Keratinocyte (primary cell): ENCODE results near the gene CLDN1. TPM values are rescaled to one million over a fixed set of nuclear protein-coding genes. Genes with fewer than 3 reads are reported as not detected.

ENCODE experiments used
- DNase-seq: peaks from one replicate; pipeline ENCODE4 v3.0.0-alpha.2; 2011; ENCODE audit warnings: low read depth, missing footprints, low spot score
- FAIRE-seq: peaks from 2 replicates; lab custom pipeline; 2011; peaks lifted over from hg19 to GRCh38; lab: Jason Lieb, UNC
- H2AFZ ChIP-seq: 2 replicates; pipeline ENCODE4 v1.6.0; 2012; ENCODE audit warnings: low read length, control low read depth, inconsistent platforms; ENCODE audit not compliant: control insufficient read depth
- H3K27ac ChIP-seq: 2 replicates; pipeline ENCODE4 v1.5.1; 2011; ENCODE audit warnings: low read length; ENCODE audit not compliant: control insufficient read depth, insufficient read depth
- H3K27me3 ChIP-seq: 3 replicates; pipeline ENCODE4 v1.6.0; 2011; ENCODE audit warnings: low read length; ENCODE audit not compliant: control insufficient read depth, insufficient read depth; ENCODE audit errors: extremely low read depth
- H3K36me3 ChIP-seq, 2 experiments: 2 replicates in 1 of 2; 3 replicates in 1 of 2; pipeline ENCODE4 v1.5.1; 2011; ENCODE audit warnings: low read length in 2 of 2, mild to moderate bottlenecking in 1 of 2; ENCODE audit not compliant: control insufficient read depth in 2 of 2, insufficient read depth in 2 of 2; ENCODE audit errors: extremely low read depth in 1 of 2
- H3K4me1 ChIP-seq: 3 replicates; pipeline ENCODE4 v1.5.1; 2011; ENCODE audit warnings: low read length; ENCODE audit not compliant: control insufficient read depth, insufficient read depth; ENCODE audit errors: extremely low read depth
- H3K4me2 ChIP-seq: 3 replicates; pipeline ENCODE4 v1.6.0; 2011; ENCODE audit warnings: low read depth, low read length; ENCODE audit not compliant: control insufficient read depth, insufficient read depth; ENCODE audit errors: extremely low read depth
- H3K4me3 ChIP-seq, 3 experiments: fragments of 200-600 bp in 1 of 3; sonication (generic) in 1 of 3; 2 replicates in 2 of 3; 3 replicates in 1 of 3; pipeline ENCODE4 v1.5.1; 2011 to 2016; ENCODE audit warnings: low read length in 3 of 3, mild to moderate bottlenecking in 3 of 3, control low read depth in 2 of 3, inconsistent platforms in 1 of 3, low read depth in 1 of 3, mixed read lengths in 1 of 3, mixed run types in 1 of 3, moderate library complexity in 1 of 3; ENCODE audit not compliant: control insufficient read depth in 2 of 3, insufficient read depth in 2 of 3; ENCODE audit errors: extremely low read depth in 1 of 3
- H3K79me2 ChIP-seq: 2 replicates; pipeline ENCODE4 v1.6.0; 2012; ENCODE audit warnings: low read length; ENCODE audit not compliant: control insufficient read depth, insufficient read depth
- H3K9ac ChIP-seq: 3 replicates; pipeline ENCODE4 v1.6.0; 2011; ENCODE audit warnings: low read length; ENCODE audit not compliant: control insufficient read depth, insufficient read depth; ENCODE audit errors: extremely low read depth
- H3K9me1 ChIP-seq: 3 replicates; pipeline ENCODE4 v1.6.0; 2011; ENCODE audit warnings: low read length; ENCODE audit not compliant: control insufficient read depth, insufficient read depth; ENCODE audit errors: extremely low read depth
- H3K9me3 ChIP-seq: 2 replicates; pipeline ENCODE4 v1.5.1; 2012; ENCODE audit warnings: low read depth, low read length; ENCODE audit not compliant: control insufficient read depth
- H4K20me1 ChIP-seq: 3 replicates; pipeline ENCODE4 v1.6.0; 2011; ENCODE audit warnings: low read length; ENCODE audit not compliant: control insufficient read depth, insufficient read depth; ENCODE audit errors: extremely low read depth
- EZH2 ChIP-seq: IDR thresholded peaks from one replicate; pipeline ENCODE4 v1.6.1; 2012; ENCODE audit warnings: inconsistent platforms, mild to moderate bottlenecking, low read length, moderate library complexity
- dilution Hi-C: fragments of 300-500 bp; cut with MboI; formaldehyde crosslinking; loops from one replicate; pipeline ENCODE4 v1.7.0; 2020; ENCODE audit warnings: low sequenced_read_pairs; ENCODE audit not compliant: extremely low pct_ligation_motif_present
- polyA plus RNA-seq, 5 experiments: library from polyadenylated mRNA; depleted of rRNA in 3 of 5; stranded (reverse) in 3 of 5; stranded (forward) in 1 of 5; unstranded in 1 of 5; fragments of >200 nt; gene quantifications; 1 replicate in 1 of 5; 2 replicates in 3 of 5; 3 replicates in 1 of 5; pipeline versions ENCODE4 v1.2.1 to v1.2.3, GENCODE V29; 2011 to 2012; ENCODE audit warnings: missing spikeins in 2 of 5, low read depth in 1 of 5, low replicate concordance in 1 of 5
- TF ChIP-seq, protein P1 (sequence below), 3 experiments: IDR thresholded peaks in 1 of 3; conservative IDR thresholded peaks in 1 of 3; optimal IDR thresholded peaks in 1 of 3; 2 replicates in 2 of 3; 3 replicates in 1 of 3; pipeline versions ENCODE3 to v1.5.1; 2011; ENCODE audit warnings: low read length in 3 of 3, mild to moderate bottlenecking in 3 of 3, moderate library complexity in 2 of 3, control low read depth in 1 of 3, inconsistent platforms in 1 of 3; ENCODE audit not compliant: insufficient read depth in 2 of 3; ENCODE audit errors: extremely low read depth in 1 of 3

CLDN1 gene
- polyA plus RNA-seq, 1 donor (not counting 4 experiments of a cell fraction or from before 2014, with no cell fraction given) = 218 TPM

DNA sequence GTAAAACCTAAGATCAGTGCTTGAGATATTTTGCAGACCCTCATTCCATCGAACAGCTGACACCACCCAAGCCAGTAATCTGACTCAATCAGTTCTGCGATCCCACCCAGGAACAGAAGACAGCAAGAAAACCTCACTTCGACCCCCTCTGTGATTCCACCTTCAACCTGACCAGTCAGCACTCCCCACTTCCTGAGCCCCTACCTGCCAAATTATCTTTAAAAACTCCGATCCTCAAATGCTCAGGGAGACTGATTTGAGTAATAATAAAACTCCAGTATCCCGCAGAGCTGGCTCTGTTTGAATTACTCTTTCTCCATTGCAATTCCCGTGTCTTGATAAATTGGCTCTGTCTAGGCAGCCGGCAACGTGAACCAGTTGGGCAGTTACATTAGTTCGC, 40.0 kb upstream of the CLDN1 start:
- Histone ChIP-seq H3K9me3 (no peaks in the 10 kb centered on the region), H3K4me3 (no peak overlapping the region), H3K9ac (no peak overlapping the region), H3K79me2 (no peaks in the 10 kb centered on the region), H3K27ac (no peak overlapping the region), H3K36me3 (no peaks in the 10 kb centered on the region), H3K4me2 (no peak overlapping the region), H4K20me1 (no peaks in the 10 kb centered on the region), H3K4me1 (peaks cover 16% of the 10 kb centered on the region), H2AFZ (no peak overlapping the region), H3K27me3 (no peaks in the 10 kb centered on the region), H3K9me1 (no peaks in the 10 kb centered on the region)
- DNase-seq (no peak), FAIRE-seq (no peak)
- dilution Hi-C loops = no loop called here
- TF ChIP-seq, protein P1, sequence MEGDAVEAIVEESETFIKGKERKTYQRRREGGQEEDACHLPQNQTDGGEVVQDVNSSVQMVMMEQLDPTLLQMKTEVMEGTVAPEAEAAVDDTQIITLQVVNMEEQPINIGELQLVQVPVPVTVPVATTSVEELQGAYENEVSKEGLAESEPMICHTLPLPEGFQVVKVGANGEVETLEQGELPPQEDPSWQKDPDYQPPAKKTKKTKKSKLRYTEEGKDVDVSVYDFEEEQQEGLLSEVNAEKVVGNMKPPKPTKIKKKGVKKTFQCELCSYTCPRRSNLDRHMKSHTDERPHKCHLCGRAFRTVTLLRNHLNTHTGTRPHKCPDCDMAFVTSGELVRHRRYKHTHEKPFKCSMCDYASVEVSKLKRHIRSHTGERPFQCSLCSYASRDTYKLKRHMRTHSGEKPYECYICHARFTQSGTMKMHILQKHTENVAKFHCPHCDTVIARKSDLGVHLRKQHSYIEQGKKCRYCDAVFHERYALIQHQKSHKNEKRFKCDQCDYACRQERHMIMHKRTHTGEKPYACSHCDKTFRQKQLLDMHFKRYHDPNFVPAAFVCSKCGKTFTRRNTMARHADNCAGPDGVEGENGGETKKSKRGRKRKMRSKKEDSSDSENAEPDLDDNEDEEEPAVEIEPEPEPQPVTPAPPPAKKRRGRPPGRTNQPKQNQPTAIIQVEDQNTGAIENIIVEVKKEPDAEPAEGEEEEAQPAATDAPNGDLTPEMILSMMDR (optimal IDR thresholded peaks at IDR 0.05 in 1 of 3, IDR thresholded peaks at IDR 0.05 in 1 of 3, conservative IDR thresholded peaks at IDR 0.05 in 1 of 3; ENCODE audit: extremely low read depth in 1 of 3, insufficient read depth in 2 of 3, low read length in 3 of 3) = no peak
- no peak for TF ChIP-seq EZH2

DNA sequence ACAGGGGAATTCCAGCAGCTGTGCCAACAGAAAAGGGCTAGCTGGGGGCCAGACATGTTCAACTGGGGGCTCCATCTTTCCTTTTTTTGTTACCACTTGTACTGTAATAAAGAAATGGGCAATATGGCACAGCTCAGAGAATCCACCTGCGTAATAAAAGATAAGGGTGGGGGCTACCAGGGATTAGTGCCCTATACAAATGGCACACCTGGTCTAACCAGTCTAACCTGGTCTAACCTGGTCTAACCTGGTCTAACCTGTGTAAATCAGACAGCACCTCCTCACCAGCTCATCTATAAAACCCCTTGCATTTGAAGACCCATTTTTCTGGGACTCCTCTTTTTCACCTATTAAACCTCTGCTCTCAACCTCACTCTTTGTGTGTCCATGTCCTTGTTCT, 39.5 kb upstream of the CLDN1 start:
- no peak for TF ChIP-seq EZH2
- TF ChIP-seq, protein P1 (optimal IDR thresholded peaks at IDR 0.05 in 1 of 3, IDR thresholded peaks at IDR 0.05 in 1 of 3, conservative IDR thresholded peaks at IDR 0.05 in 1 of 3; ENCODE audit: extremely low read depth in 1 of 3, insufficient read depth in 2 of 3, low read length in 3 of 3) = no peak
- no peak for DNase-seq
- no peaks in the 10 kb centered on the region for H4K20me1 ChIP-seq
- H3K9ac ChIP-seq = no peak overlapping the region
- H3K4me2 ChIP-seq = no peak overlapping the region
- H3K9me1 ChIP-seq = no peaks in the 10 kb centered on the region
- dilution Hi-C loops = no loop called here
- no peaks in the 10 kb centered on the region for H3K36me3 ChIP-seq
- H3K9me3 ChIP-seq = no peaks in the 10 kb centered on the region
- no peak overlapping the region for H3K4me3 ChIP-seq
- H3K79me2 ChIP-seq = no peaks in the 10 kb centered on the region
- FAIRE-seq = no peak
- no peak overlapping the region for H3K27ac ChIP-seq
- no peak overlapping the region for H2AFZ ChIP-seq
- peaks cover 21% of the 10 kb centered on the region for H3K4me1 ChIP-seq
- no peaks in the 10 kb centered on the region for H3K27me3 ChIP-seq
